K562 (cell line): ENCODE data around the gene TMPRSS5. TPM values are rescaled to one million over a fixed set of nuclear protein-coding genes. Genes with fewer than 3 reads are reported as not detected.

Source experiments
- ADNP ChIP-seq: fragments of 200-800 bp; sonication (Bioruptor generic); IDR thresholded peaks from 2 replicates; pipeline ENCODE4 v1.6.1; 2016; ENCODE audit warnings: missing genetic modification characterization, missing compliant biosample characterization
- BCLAF1 ChIP-seq, 2 experiments: fragments of 450-650 bp in 1 of 2; IDR thresholded peaks; 2 replicates each; pipeline ENCODE4 v1.6.1; 2011 to 2017; ENCODE audit warnings: low read depth in 2 of 2, antibody characterized with exemption in 1 of 2, borderline replicate concordance in 1 of 2, low read length in 1 of 2, mild to moderate bottlenecking in 1 of 2, mixed read lengths in 1 of 2; ENCODE audit not compliant: control insufficient read depth in 1 of 2
- BRD4 ChIP-seq: fragments of 200-600 bp; sonication (generic); IDR thresholded peaks from 2 replicates; pipeline ENCODE4 v1.6.1; 2017; ENCODE audit warnings: inconsistent platforms
- CBFB ChIP-seq: sonication (generic); formaldehyde crosslinking; IDR thresholded peaks from 2 replicates; pipeline ENCODE4 v1.4.0; 2020; ENCODE audit warnings: mild to moderate bottlenecking, missing genetic modification reagents
- CBX2 ChIP-seq: fragments of 200-600 bp; sonication (generic); IDR thresholded peaks from one replicate; pipeline ENCODE4 v1.6.1; 2012; ENCODE audit warnings: mild to moderate bottlenecking, low read length, inconsistent platforms; ENCODE audit not compliant: insufficient read depth, poor library complexity, severe bottlenecking
- HNRNPL ChIP-seq: fragments of 200-400 bp; formaldehyde crosslinking; IDR thresholded peaks from 2 replicates; pipeline ENCODE4 v1.6.1; 2017; ENCODE audit warnings: low read depth, mild to moderate bottlenecking, low read length
- MYBL2 ChIP-seq, 2 experiments: fragments of 450-650 bp in 1 of 2; sonication (generic) in 1 of 2; formaldehyde crosslinking in 1 of 2; IDR thresholded peaks; 2 replicates each; pipeline versions ENCODE4 v1.6.1 to v1.8.1; 2017 to 2022; ENCODE audit warnings: borderline replicate concordance in 1 of 2, inconsistent platforms in 1 of 2, low read depth in 1 of 2, mild to moderate bottlenecking in 1 of 2, missing genetic modification reagents in 1 of 2, moderate library complexity in 1 of 2
- RCOR1 ChIP-seq, 2 experiments: IDR thresholded peaks; 2 replicates each; pipeline ENCODE4 v1.6.1; 2012; ENCODE audit warnings: low read depth in 2 of 2, low read length in 2 of 2, borderline replicate concordance in 1 of 2, improper control_type of control experiment in 1 of 2
- RFX7 ChIP-seq: fragments of 250-450 bp; sonication (Bioruptor Pico); IDR thresholded peaks from 2 replicates; pipeline ENCODE4 v1.5.1; 2021; ENCODE audit warnings: mild to moderate bottlenecking
- SAFB2 ChIP-seq: fragments of 200-400 bp; formaldehyde crosslinking; IDR thresholded peaks from 2 replicates; pipeline ENCODE4 v1.6.1; 2018; ENCODE audit warnings: borderline replicate concordance, low read length, low read depth, moderate library complexity; ENCODE audit not compliant: severe bottlenecking
- SIX5 ChIP-seq, 2 experiments: IDR thresholded peaks; 2 replicates each; pipeline ENCODE4 v1.6.1; 2011; ENCODE audit warnings: low read length in 2 of 2, borderline replicate concordance in 1 of 2, low read depth in 1 of 2, mild to moderate bottlenecking in 1 of 2, moderate library complexity in 1 of 2; ENCODE audit not compliant: insufficient read depth in 1 of 2
- TFAP4 ChIP-seq: sonication (generic); formaldehyde crosslinking; IDR thresholded peaks from 2 replicates; pipeline ENCODE4 v1.8.0; 2022; ENCODE audit warnings: missing genetic modification reagents, mild to moderate bottlenecking, moderate library complexity, borderline replicate concordance
- ZNF140 ChIP-seq: fragments of 250-450 bp; sonication (Bioruptor Pico); IDR thresholded peaks from 2 replicates; pipeline ENCODE4 v1.8.0; 2021; ENCODE audit warnings: moderate library complexity, mild to moderate bottlenecking, inconsistent platforms
- polyA plus RNA-seq, 8 experiments: library from polyadenylated mRNA; depleted of rRNA in 4 of 8; stranded (reverse) in 5 of 8; unstranded in 3 of 8; fragments of >200 nt; fragmentation: Nextera tagmentation in 2 of 8; fragmentation: Illumina TruSeq in 1 of 8; extraction: Ambion mirVana in 2 of 8; extraction: Trizol in 1 of 8; gene quantifications; 2 replicates each; pipeline versions ENCODE4 v1.2.1 to v1.2.3, GENCODE V29; 2011 to 2014; ENCODE audit warnings: inconsistent platforms in 1 of 8, missing spikeins in 1 of 8
- total RNA-seq, 7 experiments: library from RNA; depleted of rRNA in 6 of 7; stranded (reverse); fragments of >200 nt in 6 of 7; fragmentation: Illumina TruSeq in 2 of 7; extraction: Trizol in 2 of 7; gene quantifications; 2 replicates each; pipeline versions ENCODE4 v1.2.1 to v1.2.3, GENCODE V29; 2011 to 2021; ENCODE audit warnings: low replicate concordance in 1 of 7
- TF ChIP-seq, protein P1 (sequence below): sonication (generic); formaldehyde crosslinking; IDR thresholded peaks from 2 replicates; pipeline ENCODE4 v1.8.1; 2023; ENCODE audit warnings: missing genetic modification reagents, mild to moderate bottlenecking, borderline replicate concordance
- TF ChIP-seq, protein P2 (sequence below): sonication (generic); formaldehyde crosslinking; IDR thresholded peaks from 2 replicates; pipeline ENCODE4 v1.9.0; 2022; ENCODE audit warnings: mild to moderate bottlenecking, missing genetic modification reagents

Gene TMPRSS5
- total and polyA plus RNA-seq, 9 of the 15 experiments (the other 6 are each of a cell fraction or from before 2014, with no cell fraction given): 0.07 to 0.49 (median 0.17) TPM; not detected in 1

DNA sequence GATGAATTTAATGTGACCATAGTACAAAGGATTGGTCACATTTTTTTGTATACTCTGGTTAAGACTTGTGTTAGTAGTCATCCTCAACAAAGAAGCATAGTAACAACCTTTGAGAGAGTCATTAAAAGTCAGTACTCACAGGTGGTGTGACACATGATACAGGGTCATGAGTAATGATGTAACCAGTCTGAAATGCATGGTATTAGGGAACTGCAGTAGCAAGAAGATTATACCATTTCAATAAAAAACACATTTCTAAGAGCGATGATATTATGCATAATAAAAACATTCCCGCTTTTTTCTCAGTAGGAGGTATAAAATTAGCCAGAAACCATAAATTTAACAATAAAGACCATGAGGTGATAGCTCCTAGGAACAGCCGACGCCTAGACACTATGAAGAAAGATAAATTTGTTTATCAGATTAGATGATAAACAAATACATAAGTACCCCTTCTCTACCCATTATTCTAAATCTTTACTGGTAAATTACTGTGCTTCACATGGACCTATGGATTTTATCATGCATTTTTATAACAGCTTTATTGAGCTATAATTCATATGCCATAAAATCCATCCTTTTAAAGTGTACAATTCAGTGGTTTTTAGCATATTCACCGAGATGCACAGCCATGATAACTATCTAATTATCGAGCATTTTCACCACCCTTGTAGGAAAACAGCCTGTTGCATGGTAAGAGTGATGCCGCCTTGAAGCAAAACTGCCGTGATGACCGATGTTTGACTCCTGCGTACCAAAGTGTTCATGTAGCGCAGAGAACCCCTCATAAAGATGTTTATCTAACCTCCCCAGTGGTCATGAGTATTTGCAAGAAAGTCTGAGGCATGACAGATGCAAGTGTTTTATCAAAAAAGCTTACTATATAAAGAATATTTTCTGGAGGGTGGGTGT lies 41.8 kb downstream of the TMPRSS5 start (continued):
- TF ChIP-seq ADNP (0 out of 2 replicates have a peak, but pooled peaks have one; percentile 44), ZNF140 (CRISPR knock-in tag) (no peak), BRD4 (peak; percentile 58; the same call in 1 of the 2 replicates), BCLAF1 (IDR thresholded peaks at IDR 0.05; ENCODE audit: borderline replicate concordance in 1 of 2, control insufficient read depth in 1 of 2, low read depth in 2 of 2, low read length in 1 of 2) (no peak), MYBL2 (IDR thresholded peaks at IDR 0.05; ENCODE audit: low read depth) (no peak), MYBL2 (CRISPR knock-in tag; IDR thresholded peaks at IDR 0.05; ENCODE audit: borderline replicate concordance) (no peak), RCOR1 (IDR thresholded peaks at IDR 0.05; ENCODE audit: borderline replicate concordance in 1 of 2, low read depth in 2 of 2, low read length in 2 of 2) (no peak), SIX5 (IDR thresholded peaks at IDR 0.05; ENCODE audit: borderline replicate concordance in 1 of 2, insufficient read depth in 1 of 2, low read depth in 1 of 2, low read length in 2 of 2) (no peak), CBX2 (no peak), CBFB (CRISPR knock-in tag) (no peak), SAFB2 (no peak), RFX7 (CRISPR knock-in tag) (no peak), TFAP4 (CRISPR knock-in tag) (no peak), HNRNPL (no peak)
- TF ChIP-seq, protein P1, sequence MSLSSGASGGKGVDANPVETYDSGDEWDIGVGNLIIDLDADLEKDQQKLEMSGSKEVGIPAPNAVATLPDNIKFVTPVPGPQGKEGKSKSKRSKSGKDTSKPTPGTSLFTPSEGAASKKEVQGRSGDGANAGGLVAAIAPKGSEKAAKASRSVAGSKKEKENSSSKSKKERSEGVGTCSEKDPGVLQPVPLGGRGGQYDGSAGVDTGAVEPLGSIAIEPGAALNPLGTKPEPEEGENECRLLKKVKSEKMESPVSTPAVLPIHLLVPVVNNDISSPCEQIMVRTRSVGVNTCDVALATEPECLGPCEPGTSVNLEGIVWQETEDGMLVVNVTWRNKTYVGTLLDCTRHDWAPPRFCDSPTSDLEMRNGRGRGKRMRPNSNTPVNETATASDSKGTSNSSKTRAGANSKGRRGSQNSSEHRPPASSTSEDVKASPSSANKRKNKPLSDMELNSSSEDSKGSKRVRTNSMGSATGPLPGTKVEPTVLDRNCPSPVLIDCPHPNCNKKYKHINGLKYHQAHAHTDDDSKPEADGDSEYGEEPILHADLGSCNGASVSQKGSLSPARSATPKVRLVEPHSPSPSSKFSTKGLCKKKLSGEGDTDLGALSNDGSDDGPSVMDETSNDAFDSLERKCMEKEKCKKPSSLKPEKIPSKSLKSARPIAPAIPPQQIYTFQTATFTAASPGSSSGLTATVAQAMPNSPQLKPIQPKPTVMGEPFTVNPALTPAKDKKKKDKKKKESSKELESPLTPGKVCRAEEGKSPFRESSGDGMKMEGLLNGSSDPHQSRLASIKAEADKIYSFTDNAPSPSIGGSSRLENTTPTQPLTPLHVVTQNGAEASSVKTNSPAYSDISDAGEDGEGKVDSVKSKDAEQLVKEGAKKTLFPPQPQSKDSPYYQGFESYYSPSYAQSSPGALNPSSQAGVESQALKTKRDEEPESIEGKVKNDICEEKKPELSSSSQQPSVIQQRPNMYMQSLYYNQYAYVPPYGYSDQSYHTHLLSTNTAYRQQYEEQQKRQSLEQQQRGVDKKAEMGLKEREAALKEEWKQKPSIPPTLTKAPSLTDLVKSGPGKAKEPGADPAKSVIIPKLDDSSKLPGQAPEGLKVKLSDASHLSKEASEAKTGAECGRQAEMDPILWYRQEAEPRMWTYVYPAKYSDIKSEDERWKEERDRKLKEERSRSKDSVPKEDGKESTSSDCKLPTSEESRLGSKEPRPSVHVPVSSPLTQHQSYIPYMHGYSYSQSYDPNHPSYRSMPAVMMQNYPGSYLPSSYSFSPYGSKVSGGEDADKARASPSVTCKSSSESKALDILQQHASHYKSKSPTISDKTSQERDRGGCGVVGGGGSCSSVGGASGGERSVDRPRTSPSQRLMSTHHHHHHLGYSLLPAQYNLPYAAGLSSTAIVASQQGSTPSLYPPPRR (CRISPR knock-in tag): no peak
- TF ChIP-seq, protein P2, sequence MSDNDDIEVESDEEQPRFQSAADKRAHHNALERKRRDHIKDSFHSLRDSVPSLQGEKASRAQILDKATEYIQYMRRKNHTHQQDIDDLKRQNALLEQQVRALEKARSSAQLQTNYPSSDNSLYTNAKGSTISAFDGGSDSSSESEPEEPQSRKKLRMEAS (CRISPR knock-in tag): no peak
